ENCODE results near the gene KRT6B. TPM values are rescaled to one million over a fixed set of nuclear protein-coding genes. Genes with fewer than 3 reads are reported as not detected.
"Not testable (repeated sequence)": the region's sequence is repeated elsewhere in the genome, so short reads cannot be mapped to it uniquely, and the experiment has no call there.

The KRT6B gene
- total and polyA plus RNA-seq, 4 donors: 0.18 TPM; not detected in 3

DNA sequence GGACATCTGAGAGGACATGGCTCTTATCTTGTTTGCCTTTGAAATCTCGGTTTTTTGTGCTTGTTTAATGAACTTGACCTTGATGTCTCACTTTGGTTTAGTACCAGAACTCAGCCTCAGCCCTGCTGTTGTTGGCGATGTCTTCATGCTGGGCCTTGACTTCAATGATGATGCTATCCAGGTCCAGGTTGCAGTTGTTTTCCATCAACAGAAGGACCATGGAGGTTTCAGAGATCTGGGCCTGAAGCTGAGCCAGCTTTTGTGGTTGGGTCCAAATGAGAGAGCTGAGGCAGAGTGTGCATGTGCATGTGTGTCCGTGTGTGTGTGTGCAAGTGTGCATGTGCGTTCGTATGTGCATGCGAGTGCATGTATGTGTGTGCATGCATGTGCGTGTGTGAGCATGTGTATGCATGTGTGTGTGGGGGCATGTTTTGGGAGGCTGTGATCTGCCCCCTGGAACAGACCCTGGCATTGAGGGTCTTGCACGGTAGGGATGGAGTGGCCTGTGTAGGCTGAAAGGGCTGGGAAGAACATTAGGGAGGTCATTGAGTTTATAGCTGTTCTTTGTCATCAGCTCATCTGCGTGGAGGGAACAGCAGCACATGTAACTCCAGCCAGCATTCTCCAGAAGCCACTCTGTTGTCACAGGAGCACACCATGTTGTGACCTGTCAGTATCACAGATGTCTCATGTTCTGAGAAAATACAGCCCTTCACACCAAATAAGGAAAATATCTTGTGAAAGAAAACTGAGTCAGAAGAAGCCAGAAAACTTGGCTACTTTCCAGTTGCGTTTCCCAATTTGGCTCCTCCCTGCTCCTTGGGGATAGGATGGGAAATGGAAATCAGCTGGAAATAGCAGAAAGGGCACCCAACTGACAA lies 35.8 kb downstream of the KRT6B start:
- ATAC-seq (ENCODE audit: low FRiP score): peak; percentile 62
- no peaks in the 10 kb centered on the region for H3K9me3 ChIP-seq (ENCODE audit: control insufficient read depth, low read length)
- H3K27me3 ChIP-seq (ENCODE audit: control insufficient read depth in 1 of 2, insufficient read depth in 2 of 2, low read length in 1 of 2): no peaks in the 10 kb centered on the region
- H3K27ac ChIP-seq (ENCODE audit: low read depth in 1 of 2, low read length in 2 of 2): no peak overlapping the region
- no peaks in the 10 kb centered on the region for H3K4me1 ChIP-seq (ENCODE audit: control insufficient read depth in 1 of 2, insufficient read depth in 2 of 2, low read length in 2 of 2)
- no peak for DNase-seq
- intact Hi-C loops (cut with DNase I): no loop called here
- H3K36me3 ChIP-seq (ENCODE audit: control insufficient read depth in 1 of 2, insufficient read depth in 2 of 2, low read length in 1 of 2): no peaks in the 10 kb centered on the region
- H3K4me3 ChIP-seq (ENCODE audit: low read length in 2 of 2): no peak overlapping the region
- WGBS, 2 donors: 71 to 74% methylated on average over 10 of the region's 10 CpGs

DNA sequence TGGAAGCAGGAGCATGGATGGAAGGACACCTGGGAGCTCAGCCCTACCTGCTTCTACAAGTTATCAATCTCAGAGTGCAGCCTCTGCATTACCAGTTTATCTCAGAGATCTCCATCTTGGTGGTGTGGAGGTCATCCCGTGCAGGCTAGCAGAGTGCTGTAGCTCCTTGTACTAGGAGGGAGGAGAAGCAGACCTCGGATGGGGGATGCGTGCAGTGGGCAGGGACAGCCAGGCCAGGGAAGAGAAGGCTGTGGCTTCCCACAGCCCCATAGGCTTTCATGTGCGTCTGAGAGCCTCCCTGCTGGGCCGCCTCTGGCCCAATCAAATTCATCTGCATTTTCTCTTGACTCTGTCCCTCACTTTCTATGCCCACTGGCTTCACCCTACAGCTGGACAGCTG lies 37.0 kb downstream of the KRT6B start:
- Histone ChIP-seq H3K9me3 (ENCODE audit: control insufficient read depth, low read length) (no peaks in the 10 kb centered on the region), H3K4me3 (ENCODE audit: low read length in 2 of 2) (no peak overlapping the region), H3K4me1 (ENCODE audit: control insufficient read depth in 1 of 2, insufficient read depth in 2 of 2, low read length in 2 of 2) (no peaks in the 10 kb centered on the region), H3K36me3 (ENCODE audit: control insufficient read depth in 1 of 2, insufficient read depth in 2 of 2, low read length in 1 of 2) (no peaks in the 10 kb centered on the region), H3K27me3 (ENCODE audit: control insufficient read depth in 1 of 2, insufficient read depth in 2 of 2, low read length in 1 of 2) (no peaks in the 10 kb centered on the region), H3K27ac (ENCODE audit: low read depth in 1 of 2, low read length in 2 of 2) (no peak overlapping the region)
- DNase-seq (no peak), ATAC-seq (ENCODE audit: low FRiP score) (no peak)
- 91 to 95% methylated on average over 5 of the region's 5 CpGs for WGBS, 2 donors
- intact Hi-C loops (cut with DNase I): no loop called here

DNA sequence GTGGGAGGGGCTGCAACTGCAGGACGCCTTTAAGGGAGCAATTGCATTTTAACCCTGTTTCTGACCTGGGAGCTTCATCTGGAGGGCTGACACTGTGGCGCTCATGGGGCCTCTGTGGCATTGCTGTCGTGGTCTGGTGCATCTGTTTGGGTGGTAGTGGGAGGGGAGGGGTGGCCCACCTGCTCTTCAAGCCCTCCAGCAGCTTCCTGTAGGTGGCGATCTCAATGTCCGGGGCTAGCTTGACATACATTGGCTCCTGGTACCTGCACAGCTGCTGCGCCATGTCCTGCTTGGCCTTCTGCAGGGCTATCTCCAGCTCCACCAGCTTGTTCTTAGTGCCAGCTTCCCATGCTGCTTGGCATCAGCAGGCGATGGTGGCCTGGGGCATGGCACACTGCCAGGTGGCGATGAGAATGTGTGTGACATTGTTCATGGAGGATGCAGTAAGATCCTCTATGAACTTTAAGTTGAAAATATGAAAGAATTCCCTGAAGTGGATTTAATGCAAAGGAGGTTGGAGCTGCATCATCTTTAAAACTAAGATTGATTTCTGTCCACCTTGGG lies 38.1 kb downstream of the KRT6B start:
- H3K9me3 ChIP-seq (ENCODE audit: control insufficient read depth, low read length): no peaks in the 10 kb centered on the region
- 72 to 75% methylated on average over 8 of the region's 8 CpGs for WGBS, 2 donors
- H3K27ac ChIP-seq (ENCODE audit: low read depth in 1 of 2, low read length in 2 of 2): no peak overlapping the region
- H3K27me3 ChIP-seq (ENCODE audit: control insufficient read depth in 1 of 2, insufficient read depth in 2 of 2, low read length in 1 of 2): no peaks in the 10 kb centered on the region
- no peak overlapping the region for H3K4me3 ChIP-seq (ENCODE audit: low read length in 2 of 2)
- H3K4me1 ChIP-seq (ENCODE audit: control insufficient read depth in 1 of 2, insufficient read depth in 2 of 2, low read length in 2 of 2): no peaks in the 10 kb centered on the region
- intact Hi-C loops (cut with DNase I): no loop called here
- DNase-seq (no peak), ATAC-seq (ENCODE audit: low FRiP score) (no peak)
- no peaks in the 10 kb centered on the region for H3K36me3 ChIP-seq (ENCODE audit: control insufficient read depth in 1 of 2, insufficient read depth in 2 of 2, low read length in 1 of 2)

DNA sequence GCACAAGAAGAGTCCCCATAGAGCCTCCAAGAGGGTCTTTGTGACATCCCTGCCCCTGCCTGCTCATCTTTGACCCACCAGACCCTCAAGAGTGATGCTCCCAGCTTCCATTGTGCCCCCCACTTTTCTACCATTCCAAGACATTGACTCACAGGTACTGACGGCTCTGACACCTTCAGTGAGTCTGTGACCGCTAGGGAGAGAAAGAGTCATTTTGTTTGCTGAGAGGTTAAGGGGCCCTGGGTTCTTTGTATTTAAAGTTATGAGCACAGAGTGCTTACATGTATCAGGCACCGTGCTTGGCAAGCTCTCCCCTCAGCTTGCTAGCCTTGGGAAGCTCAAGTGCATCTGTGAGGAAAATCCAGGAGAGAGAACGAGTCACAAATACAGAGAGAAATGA lies 38.7 kb downstream of the KRT6B start:
- WGBS, 2 donors: 58 to 66% methylated on average over 4 of the region's 4 CpGs
- intact Hi-C loops (cut with DNase I): no loop called here

DNA sequence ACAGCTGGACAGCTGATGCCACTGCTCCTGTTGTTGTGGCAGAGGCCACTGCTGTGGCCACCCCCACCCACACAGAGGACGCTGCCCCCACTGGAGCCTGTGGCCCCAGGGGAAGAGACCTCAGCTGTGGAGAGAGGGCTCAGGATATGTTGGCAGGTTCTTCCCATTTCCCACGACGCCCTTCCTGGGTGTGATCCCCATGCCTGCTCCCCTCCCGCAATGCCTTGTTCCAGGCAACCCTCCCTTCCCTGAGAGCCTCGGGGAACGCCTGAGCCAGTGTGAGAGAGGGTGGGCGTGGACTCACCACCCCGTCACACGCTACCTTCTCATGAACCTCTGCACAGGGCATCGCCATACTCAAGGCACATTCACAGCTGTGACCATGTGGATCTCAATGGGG lies 40.1 kb downstream of the KRT6B start:
- DNase-seq: no peak
- no peak overlapping the region for H3K4me3 ChIP-seq (ENCODE audit: low read length in 2 of 2)
- no peaks in the 10 kb centered on the region for H3K36me3 ChIP-seq (ENCODE audit: control insufficient read depth in 1 of 2, insufficient read depth in 2 of 2, low read length in 1 of 2)
- H3K27me3 ChIP-seq (ENCODE audit: control insufficient read depth in 1 of 2, insufficient read depth in 2 of 2, low read length in 1 of 2): no peaks in the 10 kb centered on the region
- no peak overlapping the region for H3K27ac ChIP-seq (ENCODE audit: low read depth in 1 of 2, low read length in 2 of 2)
- no peaks in the 10 kb centered on the region for H3K4me1 ChIP-seq (ENCODE audit: control insufficient read depth in 1 of 2, insufficient read depth in 2 of 2, low read length in 2 of 2)
- ATAC-seq (ENCODE audit: low FRiP score): no peak
- intact Hi-C loops (cut with DNase I): no loop called here
- H3K9me3 ChIP-seq (ENCODE audit: control insufficient read depth, low read length): no peaks in the 10 kb centered on the region
- 84 to 92% methylated on average over 9 to 10 of the region's 10 CpGs for WGBS, 2 donors

More for the DNA sequence above, 38.7 kb downstream of the KRT6B start:
- no peak for DNase-seq
- H3K9me3 ChIP-seq (ENCODE audit: control insufficient read depth, low read length): no peaks in the 10 kb centered on the region
- no peaks in the 10 kb centered on the region for H3K36me3 ChIP-seq (ENCODE audit: control insufficient read depth in 1 of 2, insufficient read depth in 2 of 2, low read length in 1 of 2)
- H3K27ac ChIP-seq (ENCODE audit: low read depth in 1 of 2, low read length in 2 of 2): no peak overlapping the region
- H3K4me3 ChIP-seq (ENCODE audit: low read length in 2 of 2): no peak overlapping the region
- no peak for ATAC-seq (ENCODE audit: low FRiP score)
- no peaks in the 10 kb centered on the region for H3K4me1 ChIP-seq (ENCODE audit: control insufficient read depth in 1 of 2, insufficient read depth in 2 of 2, low read length in 2 of 2)
- no peaks in the 10 kb centered on the region for H3K27me3 ChIP-seq (ENCODE audit: control insufficient read depth in 1 of 2, insufficient read depth in 2 of 2, low read length in 1 of 2)

DNA sequence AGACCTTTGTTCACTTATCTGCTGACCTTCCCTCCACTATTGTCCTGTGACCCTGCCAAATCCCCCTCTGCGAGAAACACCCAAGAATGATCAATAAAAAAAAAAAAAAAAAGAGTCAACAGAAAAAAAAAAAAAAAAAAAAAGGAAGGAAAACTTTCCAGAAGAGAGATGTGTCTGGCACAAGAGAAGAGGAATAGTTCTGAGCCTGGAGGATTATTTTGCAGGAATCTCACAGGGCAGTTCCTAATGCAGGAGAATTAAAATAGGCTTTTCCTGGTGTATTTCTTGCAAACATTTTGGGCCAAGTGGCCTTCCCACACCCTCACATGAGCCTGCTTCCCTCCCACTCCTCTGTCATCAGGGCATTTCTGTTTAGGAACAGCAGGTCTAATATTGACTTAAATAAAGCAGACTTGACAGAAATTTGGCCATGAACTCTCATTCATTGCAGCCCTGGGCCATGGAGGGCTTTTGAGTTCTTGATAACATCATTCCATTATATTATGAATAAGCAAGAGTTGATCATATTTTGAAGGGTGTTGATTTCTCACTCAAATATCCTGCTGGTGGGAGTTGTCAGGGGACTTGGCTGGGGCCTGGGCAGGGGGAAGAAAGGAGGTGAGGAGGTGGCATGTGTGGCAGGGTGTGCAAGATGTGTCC lies 41.2 kb downstream of the KRT6B start:
- DNase-seq; H3K4me3 ChIP-seq (ENCODE audit: low read length in 2 of 2); intact Hi-C loops (cut with DNase I); H3K4me1 ChIP-seq (ENCODE audit: control insufficient read depth in 1 of 2, insufficient read depth in 2 of 2, low read length in 2 of 2); H3K9me3 ChIP-seq (ENCODE audit: control insufficient read depth, low read length); ATAC-seq (ENCODE audit: low FRiP score); H3K27ac ChIP-seq (ENCODE audit: low read depth in 1 of 2, low read length in 2 of 2); H3K36me3 ChIP-seq (ENCODE audit: control insufficient read depth in 1 of 2, insufficient read depth in 2 of 2, low read length in 1 of 2); H3K27me3 ChIP-seq (ENCODE audit: control insufficient read depth in 1 of 2, insufficient read depth in 2 of 2, low read length in 1 of 2): not testable (repeated sequence)
- WGBS, 2 donors: 50% methylated on average over 1 of the region's 1 CpG; no CpG with 5 or more reads in 1 of the 2 donors

DNA sequence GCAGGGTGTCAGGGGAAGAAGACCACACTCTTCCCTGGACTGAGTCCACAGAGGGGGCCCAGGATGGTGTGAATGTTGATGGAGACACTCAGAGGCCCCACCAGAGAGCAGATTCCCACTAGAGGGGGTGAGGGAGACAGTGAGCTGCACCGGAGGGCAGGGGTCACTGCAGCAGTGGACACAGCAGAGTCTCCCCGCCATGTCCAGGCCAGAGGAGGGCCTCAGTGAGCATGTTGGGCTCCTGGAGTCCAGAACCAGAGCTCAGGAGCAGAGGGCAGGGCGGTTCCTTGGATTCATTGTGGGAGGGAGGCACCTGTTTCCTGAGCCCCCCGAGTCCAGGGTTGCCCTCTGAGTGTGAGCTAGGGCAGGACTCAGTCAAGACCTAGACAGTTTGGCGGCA lies 44.0 kb downstream of the KRT6B start:
- no peaks in the 10 kb centered on the region for H3K4me1 ChIP-seq (ENCODE audit: control insufficient read depth in 1 of 2, insufficient read depth in 2 of 2, low read length in 2 of 2)
- intact Hi-C loops (cut with DNase I): no loop called here
- H3K27me3 ChIP-seq (ENCODE audit: control insufficient read depth in 1 of 2, insufficient read depth in 2 of 2, low read length in 1 of 2): no peaks in the 10 kb centered on the region
- 88 to 91% methylated on average over 5 of the region's 5 CpGs for WGBS, 2 donors
- no peak overlapping the region for H3K27ac ChIP-seq (ENCODE audit: low read depth in 1 of 2, low read length in 2 of 2)
- DNase-seq: peak in 1 of 2 donors; percentile 63
- H3K4me3 ChIP-seq (ENCODE audit: low read length in 2 of 2): no peak overlapping the region
- no peaks in the 10 kb centered on the region for H3K9me3 ChIP-seq (ENCODE audit: control insufficient read depth, low read length)
- no peak for ATAC-seq (ENCODE audit: low FRiP score)
- H3K36me3 ChIP-seq (ENCODE audit: control insufficient read depth in 1 of 2, insufficient read depth in 2 of 2, low read length in 1 of 2): no peaks in the 10 kb centered on the region

DNA sequence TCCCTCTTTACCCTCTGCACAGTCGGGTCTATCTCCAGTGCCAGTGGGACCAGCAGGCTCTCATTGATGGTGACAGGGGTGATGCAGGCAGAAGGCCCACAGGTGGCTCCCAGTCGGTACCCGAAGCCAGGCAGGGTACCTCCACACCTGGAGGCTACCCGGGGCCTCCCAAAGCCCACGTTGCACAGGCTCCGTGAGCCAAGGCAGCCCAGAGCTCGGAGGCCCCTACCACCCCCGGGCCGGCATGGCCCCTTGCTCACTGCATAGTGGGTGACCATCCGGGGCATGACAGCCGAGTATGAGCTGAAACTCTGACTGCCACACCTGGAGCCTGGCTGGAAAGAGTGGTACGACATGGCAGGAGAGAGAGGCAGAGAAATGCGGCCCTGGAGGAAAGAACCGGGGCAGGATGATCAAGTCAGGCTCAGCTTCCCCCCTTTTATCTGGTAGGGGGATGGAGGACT lies 46.0 kb downstream of the KRT6B start, which contains the start of gene KRT82:
Gene KRT82 (minus strand): TSS at position 414 of the 464 bp plus-strand sequence. CDS start 58 bp downstream, at position 356.
- Histone ChIP-seq H3K27me3 (ENCODE audit: control insufficient read depth in 1 of 2, insufficient read depth in 2 of 2, low read length in 1 of 2) (no peaks in the 10 kb centered on the region), H3K36me3 (ENCODE audit: control insufficient read depth in 1 of 2, insufficient read depth in 2 of 2, low read length in 1 of 2) (no peaks in the 10 kb centered on the region), H3K4me1 (ENCODE audit: control insufficient read depth in 1 of 2, insufficient read depth in 2 of 2, low read length in 2 of 2) (no peaks in the 10 kb centered on the region), H3K27ac (ENCODE audit: low read depth in 1 of 2, low read length in 2 of 2) (no peak within 1 kb of the TSS), H3K4me3 (ENCODE audit: low read length in 2 of 2) (no peak within 1 kb of the TSS), H3K9me3 (ENCODE audit: control insufficient read depth, low read length) (no peaks in the 10 kb centered on the region)
- WGBS, 2 donors: 93 to 97% methylated on average over 14 of the region's 14 CpGs
- no peak for ATAC-seq (ENCODE audit: low FRiP score)
- DNase-seq: peak in 1 of 2 donors; percentile 49
- intact Hi-C loops (cut with DNase I): no loop called here
